GM19351 (cell line): ENCODE measurements around the gene DENND4A.

ENCODE experiments used
- ATAC-seq: cut with Tn5 transposase; IDR thresholded peaks from one replicate; pipeline ENCODE4 v1.9.1; 2021; ENCODE audit warnings: mild to moderate bottlenecking, moderate library complexity; ENCODE audit not compliant: unreplicated experiment

DENND4A gene

DNA sequence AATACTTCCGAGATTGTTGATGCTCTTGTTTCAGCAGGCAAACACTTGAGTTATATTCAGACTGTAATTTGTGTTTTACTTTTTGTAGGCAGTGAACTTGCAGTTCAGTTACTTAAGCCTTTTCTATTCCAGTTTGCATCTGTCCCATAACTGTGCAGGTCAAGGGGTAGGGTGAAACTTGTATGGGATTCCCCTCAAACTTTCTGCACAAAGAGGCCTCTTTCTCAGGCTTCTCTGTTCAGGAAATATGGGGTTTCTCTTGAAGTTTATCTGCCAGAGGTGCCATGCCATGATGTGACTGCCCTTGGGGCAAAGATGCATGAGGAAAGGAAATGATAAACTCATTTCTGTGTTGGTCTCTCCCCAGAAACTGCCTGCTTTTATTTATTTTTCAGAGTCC, 103.6 kb downstream of the DENND4A start:
- ATAC-seq: no peak

DNA sequence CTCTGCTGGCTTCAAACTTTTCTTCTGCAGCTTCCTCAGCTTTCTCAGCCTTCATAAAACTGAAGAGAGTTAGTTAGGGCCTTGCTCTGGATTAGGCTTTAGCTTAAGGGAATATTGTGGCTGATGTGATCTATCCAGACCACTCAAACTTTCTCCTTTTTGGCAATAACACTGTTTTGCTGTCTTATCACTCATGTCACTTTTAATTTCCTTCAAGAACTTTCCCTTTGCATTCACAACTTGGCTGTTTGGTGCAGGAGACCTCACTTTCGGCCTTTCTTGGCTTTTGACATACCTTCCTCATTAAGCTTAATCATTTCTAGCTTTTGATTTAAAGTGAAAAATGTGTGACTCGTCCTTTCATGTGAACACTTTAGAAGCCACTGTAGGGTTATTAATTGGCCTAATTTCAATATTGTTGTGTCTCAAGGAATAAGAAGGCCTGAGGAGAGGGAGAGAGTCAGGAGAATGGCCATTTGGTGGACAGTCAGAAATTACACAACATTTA, 109.6 kb downstream of the DENND4A start:
- ATAC-seq: no peak

- ATAC-seq: no peak
These were observed 111.5 kb downstream of the DENND4A start for GRCh38 chr15:65680544-65680943.

DNA sequence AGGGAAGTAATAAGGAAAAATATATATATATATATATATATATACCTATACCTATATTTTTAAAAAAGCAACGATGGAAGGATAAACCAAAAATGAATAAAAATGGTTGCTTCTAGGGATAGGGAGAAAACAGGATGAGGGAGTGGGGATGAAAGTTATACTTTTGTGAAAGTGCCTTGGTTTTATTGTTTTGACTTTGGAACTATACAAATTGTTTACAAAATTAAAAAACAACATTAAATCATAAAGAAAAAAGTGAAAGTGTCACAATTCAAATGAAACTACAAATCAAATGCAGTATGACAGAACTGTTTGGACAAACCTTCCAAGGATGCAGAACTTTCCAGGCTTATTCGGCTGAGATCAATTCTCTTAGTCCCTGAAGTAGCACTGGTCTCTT, 116.0 kb downstream of the DENND4A start:
- ATAC-seq: no peak

- ATAC-seq: no peak
These were observed 116.5 kb downstream of the DENND4A start for GRCh38 chr15:65675551-65675950.

DNA sequence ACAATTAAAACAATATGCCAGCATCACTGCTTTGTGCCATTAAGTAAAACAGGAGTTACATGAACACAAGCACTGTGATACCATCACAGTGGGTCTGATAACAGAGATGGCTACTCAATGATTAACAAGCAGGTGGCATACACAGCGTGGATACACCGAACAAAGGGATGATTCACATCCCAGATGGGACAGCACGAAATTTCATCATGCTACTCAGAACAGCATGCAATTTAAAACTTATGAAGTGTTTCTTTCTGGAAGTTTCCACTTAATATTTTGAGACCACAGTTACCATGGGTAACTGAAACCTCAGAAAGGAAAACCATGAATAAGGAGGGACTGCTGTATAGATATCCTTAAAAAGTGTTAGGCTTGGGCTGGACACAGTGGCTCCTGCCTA, 125.8 kb downstream of the DENND4A start:
- ATAC-seq: no peak

DNA sequence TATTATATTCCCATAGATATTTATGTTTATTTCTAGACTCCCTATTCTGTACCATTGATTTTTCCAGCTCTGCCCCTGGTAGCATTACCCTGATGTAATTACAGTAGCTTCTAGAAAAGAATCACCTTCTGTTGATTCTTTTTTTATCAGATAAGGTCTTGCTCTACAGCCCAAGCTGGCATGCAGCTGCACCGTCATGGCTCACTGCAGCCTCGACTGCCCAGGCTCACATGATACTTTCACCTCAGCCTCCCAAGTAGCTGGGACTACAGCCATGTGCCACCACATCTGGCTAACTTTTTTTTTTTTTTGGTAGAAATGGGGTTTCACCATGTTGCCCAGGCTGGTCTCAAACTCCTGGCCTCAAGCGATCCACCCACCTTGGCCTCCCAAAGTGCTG, 128.6 kb downstream of the DENND4A start:
- ATAC-seq: no peak

- no peak for ATAC-seq
These were observed 131.2 kb downstream of the DENND4A start for GRCh38 chr15:65660927-65661326.

- ATAC-seq: no peak
These were observed 132.5 kb downstream of the DENND4A start for GRCh38 chr15:65659502-65660052.

DNA sequence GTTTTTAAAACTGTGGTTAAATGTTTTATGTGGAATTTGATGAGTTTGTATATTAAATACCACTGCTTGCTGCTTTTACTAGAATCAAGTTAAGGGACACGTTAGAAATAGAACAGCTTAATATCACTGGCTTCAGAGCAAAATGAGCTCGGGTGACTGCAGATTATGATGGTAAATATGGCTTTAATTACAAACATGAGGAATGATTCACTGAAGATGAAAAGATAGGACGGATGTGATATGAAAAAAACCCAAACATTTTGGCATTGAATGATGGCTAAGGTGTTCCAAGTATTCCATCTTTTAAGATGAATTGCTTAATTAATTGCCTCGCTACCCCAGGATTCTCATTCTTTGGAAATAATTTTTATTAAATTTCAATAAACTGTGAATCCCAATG, 136.6 kb downstream of the DENND4A start:
- no peak for ATAC-seq

- no peak for ATAC-seq
These were observed 137.1 kb downstream of the DENND4A start for GRCh38 chr15:65655026-65655425.

- ATAC-seq: no peak
These were observed 138.1 kb downstream of the DENND4A start for GRCh38 chr15:65653801-65654521.

- ATAC-seq: no peak
These were observed 138.8 kb downstream of the DENND4A start for GRCh38 chr15:65653341-65653740.

GRCh38 chr15:65651831-65652749, 140.0 kb downstream of the DENND4A start:
- ATAC-seq: no peak

DNA sequence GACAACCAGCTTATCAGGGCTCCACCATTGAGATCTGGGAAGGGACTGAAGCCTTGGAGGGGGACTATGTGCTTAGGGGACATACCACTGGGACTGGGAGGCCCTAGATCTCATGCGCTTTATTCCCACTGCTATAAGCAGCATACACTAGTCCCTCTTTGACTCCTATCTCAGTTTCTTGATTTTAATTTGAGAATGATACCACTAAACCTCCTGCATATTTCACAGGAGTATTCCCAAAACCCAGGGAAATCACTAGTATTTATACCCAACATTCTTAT, 141.1 kb downstream of the DENND4A start:
- ATAC-seq: no peak

GRCh38 chr15:65650312-65651041, 141.6 kb downstream of the DENND4A start:
- no peak for ATAC-seq

DNA sequence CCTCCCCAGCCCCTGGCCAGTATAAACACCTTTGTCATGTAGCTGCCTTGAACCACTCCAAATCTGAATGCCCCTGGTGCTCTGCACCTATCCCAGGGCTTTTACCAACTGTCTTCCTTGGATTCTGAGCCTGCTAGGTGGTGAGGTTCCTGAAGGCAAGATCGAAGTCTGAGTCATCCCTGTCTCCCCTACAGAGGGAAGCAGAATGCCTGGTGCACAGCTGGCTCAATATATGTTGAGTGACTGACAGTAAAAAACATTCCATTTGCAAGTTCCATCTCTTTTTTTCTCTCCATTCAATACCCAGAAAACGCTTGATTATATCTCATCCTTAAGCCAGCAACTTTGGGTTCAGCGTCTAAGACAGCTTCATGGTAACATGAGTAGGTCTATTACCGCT, 145.6 kb downstream of the DENND4A start:
- ATAC-seq: no peak

- ATAC-seq: no peak
These were observed 146.7 kb downstream of the DENND4A start for GRCh38 chr15:65645392-65645791.

- no peak for ATAC-seq
These were observed 147.8 kb downstream of the DENND4A start for GRCh38 chr15:65644282-65644681.

GRCh38 chr15:65642594-65642993, 149.5 kb downstream of the DENND4A start:
- no peak for ATAC-seq

DNA sequence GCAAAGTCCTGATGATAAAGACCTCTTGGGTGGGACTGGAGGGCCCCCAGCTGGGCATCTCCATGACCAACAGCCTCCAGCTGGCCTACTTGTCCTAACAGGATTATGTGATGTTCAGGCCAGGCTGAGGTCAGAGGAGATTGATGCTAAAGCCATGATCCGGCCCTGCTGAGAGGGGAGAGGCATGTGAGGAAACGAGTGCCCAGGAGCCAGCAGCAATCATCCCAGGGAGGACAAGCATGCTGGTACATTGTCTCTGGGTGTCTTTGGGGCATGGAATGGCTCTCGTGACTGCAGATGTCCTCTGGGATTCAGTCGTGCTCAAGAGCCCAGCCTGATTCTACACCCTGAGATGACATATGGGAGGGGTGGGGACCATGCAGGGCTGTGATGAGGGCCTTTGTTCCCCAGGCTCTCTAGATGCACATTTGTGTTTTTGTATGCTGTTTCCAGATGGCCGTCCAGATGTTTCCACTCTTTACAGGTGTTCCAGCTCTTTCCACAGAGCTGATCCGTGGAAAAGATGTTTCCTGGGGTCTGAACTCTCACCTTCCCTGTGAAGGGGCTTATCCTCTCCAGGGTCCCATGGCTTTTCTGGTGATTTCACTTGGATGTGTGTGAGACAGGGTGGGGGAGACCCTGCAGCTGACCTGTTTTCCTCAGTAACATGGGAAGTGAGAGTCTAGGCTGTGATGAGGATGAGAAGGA, 150.2 kb downstream of the DENND4A start:
- no peak for ATAC-seq
